Amniotic stem cell (primary cell): Measurements from ENCODE around the gene ANK3.
A peak's percentile ranks its signal among the peaks of the same experiment; 100 is the strongest.

Source experiments
- DNase-seq: peaks from one replicate; lab custom pipeline; 2025; lab: John Stamatoyannopoulos, UW

The ANK3 gene

GRCh38 chr10:60138842-60139241 lies 250.8 kb downstream of the ANK3 start:
- no peak for DNase-seq

- no peak for DNase-seq
Observed at GRCh38 chr10:60138026-60138425, 251.6 kb downstream of the ANK3 start.

- no peak for DNase-seq
Observed at GRCh38 chr10:60137292-60137992, 252.2 kb downstream of the ANK3 start.

GRCh38 chr10:60135020-60135419 lies 254.7 kb downstream of the ANK3 start:
- DNase-seq: no peak

- DNase-seq: no peak
Observed at GRCh38 chr10:60134548-60134947, 255.1 kb downstream of the ANK3 start.

GRCh38 chr10:60130130-60130579 lies 259.5 kb downstream of the ANK3 start:
- no peak for DNase-seq

GRCh38 chr10:60125895-60126294 lies 263.8 kb downstream of the ANK3 start:
- DNase-seq: no peak

GRCh38 chr10:60124536-60124935 lies 265.1 kb downstream of the ANK3 start:
- no peak for DNase-seq

- no peak for DNase-seq
Observed at GRCh38 chr10:60123668-60124067, 266.0 kb downstream of the ANK3 start.

GRCh38 chr10:60123172-60123571 lies 266.5 kb downstream of the ANK3 start:
- DNase-seq: no peak

GRCh38 chr10:60122190-60122589 lies 267.5 kb downstream of the ANK3 start:
- no peak for DNase-seq

- DNase-seq: peak; percentile 22
Observed at GRCh38 chr10:60114765-60115586, 274.7 kb downstream of the ANK3 start.

GRCh38 chr10:60110739-60111138 lies 278.9 kb downstream of the ANK3 start:
- DNase-seq: no peak

GRCh38 chr10:60107308-60107976 lies 282.2 kb downstream of the ANK3 start:
- DNase-seq: no peak

- DNase-seq: no peak
Observed at GRCh38 chr10:60105295-60105695, 284.4 kb downstream of the ANK3 start.

GRCh38 chr10:60101821-60102220 lies 287.9 kb downstream of the ANK3 start:
- DNase-seq: no peak

- DNase-seq: peak; percentile 10
Observed at GRCh38 chr10:60099998-60100747, 289.5 kb downstream of the ANK3 start.

- no peak for DNase-seq
Observed at GRCh38 chr10:60098677-60099601, 290.7 kb downstream of the ANK3 start.

- no peak for DNase-seq
Observed at GRCh38 chr10:60096761-60097513, 292.7 kb downstream of the ANK3 start.

GRCh38 chr10:60093317-60093716 lies 296.4 kb downstream of the ANK3 start:
- DNase-seq: no peak
